SU-DHL-6 (cell line): ENCODE measurements around the gene HCN1.
"Not testable (repeated sequence)": the region's sequence is repeated elsewhere in the genome, so short reads cannot be mapped to it uniquely, and the experiment has no call there.

Experiments used
- CTCF ChIP-seq: fragments of 200-600 bp; sonication (generic); IDR thresholded peaks from one replicate; pipeline ENCODE4 v1.5.1; 2017; ENCODE audit warnings: antibody characterized with exemption, mild to moderate bottlenecking, low read length, moderate library complexity; ENCODE audit not compliant: insufficient read depth, poor library complexity, severe bottlenecking
- EZH2phosphoT487 ChIP-seq: fragments of 200-600 bp; sonication (generic), shearing (Covaris generic); conservative IDR thresholded peaks from 2 replicates; pipeline ENCODE4 v1.6.1; 2018; ENCODE audit warnings: mild to moderate bottlenecking, antibody characterized with exemption, low read length, moderate library complexity, mixed read lengths

GRCh38 chr5:45312627-45313026 lies 383.6 kb downstream of the HCN1 start:
- TF ChIP-seq EZH2phosphoT487, CTCF: not testable (repeated sequence)
